NCI-H187 (cell line): Measurements from ENCODE around the gene USP17L25.
"Not testable (repeated sequence)": the region's sequence is repeated elsewhere in the genome, so short reads cannot be mapped to it uniquely, and the experiment has no call there.

Experiments used
- DNase-seq, 2 experiments: peaks; one replicate each; lab custom pipeline; 2025; lab: John Stamatoyannopoulos, UW

The USP17L25 gene, protein sequence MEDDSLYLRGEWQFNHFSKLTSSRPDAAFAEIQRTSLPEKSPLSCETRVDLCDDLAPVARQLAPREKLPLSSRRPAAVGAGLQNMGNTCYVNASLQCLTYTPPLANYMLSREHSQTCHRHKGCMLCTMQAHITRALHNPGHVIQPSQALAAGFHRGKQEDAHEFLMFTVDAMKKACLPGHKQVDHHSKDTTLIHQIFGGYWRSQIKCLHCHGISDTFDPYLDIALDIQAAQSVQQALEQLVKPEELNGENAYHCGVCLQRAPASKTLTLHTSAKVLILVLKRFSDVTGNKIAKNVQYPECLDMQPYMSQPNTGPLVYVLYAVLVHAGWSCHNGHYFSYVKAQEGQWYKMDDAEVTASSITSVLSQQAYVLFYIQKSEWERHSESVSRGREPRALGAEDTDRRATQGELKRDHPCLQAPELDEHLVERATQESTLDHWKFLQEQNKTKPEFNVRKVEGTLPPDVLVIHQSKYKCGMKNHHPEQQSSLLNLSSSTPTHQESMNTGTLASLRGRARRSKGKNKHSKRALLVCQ

DNA sequence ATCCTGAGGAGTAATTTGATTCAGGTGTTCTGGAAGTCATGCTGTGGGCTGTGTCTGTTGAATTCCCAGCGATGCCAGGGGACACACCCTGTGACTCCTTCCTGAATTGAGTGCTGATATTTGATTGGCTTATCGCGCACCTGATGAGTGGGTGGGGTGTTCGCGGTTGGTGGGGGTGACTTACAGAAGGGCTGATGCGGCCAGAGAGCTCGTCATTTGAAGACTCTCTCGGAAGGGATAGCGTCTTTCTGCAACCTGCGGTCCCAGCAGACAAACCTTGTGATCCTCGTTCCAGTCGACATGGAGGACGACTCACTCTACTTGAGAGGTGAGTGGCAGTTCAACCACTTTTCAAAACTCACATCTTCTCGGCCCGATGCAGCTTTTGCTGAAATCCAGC, at the start of gene USP17L25:
Gene USP17L25, plus strand, starts transcription at position 301 of the 400 bp plus-strand sequence. Its CDS starts 0 bp downstream, at position 301.
- not testable (repeated sequence) for DNase-seq

DNA sequence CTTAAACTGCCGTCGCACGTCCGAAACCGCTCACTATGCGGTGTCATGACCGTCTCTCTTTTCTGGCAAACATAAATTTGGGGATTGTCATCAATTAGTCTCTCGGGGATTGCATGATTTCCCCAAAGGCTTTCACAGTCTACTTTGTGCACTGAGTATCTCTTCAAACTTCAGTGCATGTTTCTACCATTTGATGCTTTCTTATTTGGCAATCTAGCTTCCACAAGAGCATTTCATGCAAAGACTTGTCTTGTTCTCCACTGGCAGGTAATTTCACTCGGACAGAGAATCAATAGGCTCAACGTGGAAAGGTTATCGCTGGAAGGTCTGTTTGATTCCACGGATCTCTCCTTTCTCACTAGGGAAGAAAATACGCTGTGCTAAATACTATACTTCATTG, 5.5 kb upstream of the USP17L25 start:
- DNase-seq: not testable (repeated sequence)

DNA sequence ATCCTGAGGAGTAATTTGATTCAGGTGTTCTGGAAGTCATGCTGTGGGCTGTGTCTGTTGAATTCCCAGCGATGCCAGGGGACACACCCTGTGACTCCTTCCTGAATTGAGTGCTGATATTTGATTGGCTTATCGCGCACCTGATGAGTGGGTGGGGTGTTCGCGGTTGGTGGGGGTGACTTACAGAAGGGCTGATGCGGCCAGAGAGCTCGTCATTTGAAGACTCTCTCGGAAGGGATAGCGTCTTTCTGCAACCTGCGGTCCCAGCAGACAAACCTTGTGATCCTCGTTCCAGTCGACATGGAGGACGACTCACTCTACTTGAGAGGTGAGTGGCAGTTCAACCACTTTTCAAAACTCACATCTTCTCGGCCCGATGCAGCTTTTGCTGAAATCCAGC, 4.8 kb upstream of the USP17L25 start, which contains the start of gene USP17L24:
Gene USP17L24, plus strand, starts transcription at position 301 of the 400 bp plus-strand sequence. Its CDS starts 0 bp downstream, at position 301.
- not testable (repeated sequence) for DNase-seq

DNA sequence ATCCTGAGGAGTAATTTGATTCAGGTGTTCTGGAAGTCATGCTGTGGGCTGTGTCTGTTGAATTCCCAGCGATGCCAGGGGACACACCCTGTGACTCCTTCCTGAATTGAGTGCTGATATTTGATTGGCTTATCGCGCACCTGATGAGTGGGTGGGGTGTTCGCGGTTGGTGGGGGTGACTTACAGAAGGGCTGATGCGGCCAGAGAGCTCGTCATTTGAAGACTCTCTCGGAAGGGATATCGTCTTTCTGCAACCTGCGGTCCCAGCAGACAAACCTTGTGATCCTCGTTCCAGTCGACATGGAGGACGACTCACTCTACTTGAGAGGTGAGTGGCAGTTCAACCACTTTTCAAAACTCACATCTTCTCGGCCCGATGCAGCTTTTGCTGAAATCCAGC, 4.6 kb downstream of the USP17L25 start, which contains the start of gene USP17L26:
Gene USP17L26, plus strand, starts transcription at position 301 of the 400 bp plus-strand sequence. Its CDS starts 0 bp downstream, at position 301.
- not testable (repeated sequence) for DNase-seq

DNA sequence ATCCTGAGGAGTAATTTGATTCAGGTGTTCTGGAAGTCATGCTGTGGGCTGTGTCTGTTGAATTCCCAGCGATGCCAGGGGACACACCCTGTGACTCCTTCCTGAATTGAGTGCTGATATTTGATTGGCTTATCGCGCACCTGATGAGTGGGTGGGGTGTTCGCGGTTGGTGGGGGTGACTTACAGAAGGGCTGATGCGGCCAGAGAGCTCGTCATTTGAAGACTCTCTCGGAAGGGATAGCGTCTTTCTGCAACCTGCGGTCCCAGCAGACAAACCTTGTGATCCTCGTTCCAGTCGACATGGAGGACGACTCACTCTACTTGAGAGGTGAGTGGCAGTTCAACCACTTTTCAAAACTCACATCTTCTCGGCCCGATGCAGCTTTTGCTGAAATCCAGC, 9.4 kb downstream of the USP17L25 start, which contains the start of gene USP17L5:
Gene USP17L5, plus strand, starts transcription at position 301 of the 400 bp plus-strand sequence. Its CDS starts 0 bp downstream, at position 301.
- DNase-seq: not testable (repeated sequence)

DNA sequence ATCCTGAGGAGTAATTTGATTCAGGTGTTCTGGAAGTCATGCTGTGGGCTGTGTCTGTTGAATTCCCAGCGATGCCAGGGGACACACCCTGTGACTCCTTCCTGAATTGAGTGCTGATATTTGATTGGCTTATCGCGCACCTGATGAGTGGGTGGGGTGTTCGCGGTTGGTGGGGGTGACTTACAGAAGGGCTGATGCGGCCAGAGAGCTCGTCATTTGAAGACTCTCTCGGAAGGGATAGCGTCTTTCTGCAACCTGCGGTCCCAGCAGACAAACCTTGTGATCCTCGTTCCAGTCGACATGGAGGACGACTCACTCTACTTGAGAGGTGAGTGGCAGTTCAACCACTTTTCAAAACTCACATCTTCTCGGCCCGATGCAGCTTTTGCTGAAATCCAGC, 14.1 kb downstream of the USP17L25 start, which contains the start of gene USP17L27:
Gene USP17L27, plus strand, starts transcription at position 301 of the 400 bp plus-strand sequence. Its CDS starts 0 bp downstream, at position 301.
- DNase-seq: not testable (repeated sequence)

DNA sequence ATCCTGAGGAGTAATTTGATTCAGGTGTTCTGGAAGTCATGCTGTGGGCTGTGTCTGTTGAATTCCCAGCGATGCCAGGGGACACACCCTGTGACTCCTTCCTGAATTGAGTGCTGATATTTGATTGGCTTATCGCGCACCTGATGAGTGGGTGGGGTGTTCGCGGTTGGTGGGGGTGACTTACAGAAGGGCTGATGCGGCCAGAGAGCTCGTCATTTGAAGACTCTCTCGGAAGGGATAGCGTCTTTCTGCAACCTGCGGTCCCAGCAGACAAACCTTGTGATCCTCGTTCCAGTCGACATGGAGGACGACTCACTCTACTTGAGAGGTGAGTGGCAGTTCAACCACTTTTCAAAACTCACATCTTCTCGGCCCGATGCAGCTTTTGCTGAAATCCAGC, 18.9 kb downstream of the USP17L25 start, which contains the start of gene USP17L28:
Gene USP17L28, plus strand, starts transcription at position 301 of the 400 bp plus-strand sequence. Its CDS starts 0 bp downstream, at position 301.
- not testable (repeated sequence) for DNase-seq

DNA sequence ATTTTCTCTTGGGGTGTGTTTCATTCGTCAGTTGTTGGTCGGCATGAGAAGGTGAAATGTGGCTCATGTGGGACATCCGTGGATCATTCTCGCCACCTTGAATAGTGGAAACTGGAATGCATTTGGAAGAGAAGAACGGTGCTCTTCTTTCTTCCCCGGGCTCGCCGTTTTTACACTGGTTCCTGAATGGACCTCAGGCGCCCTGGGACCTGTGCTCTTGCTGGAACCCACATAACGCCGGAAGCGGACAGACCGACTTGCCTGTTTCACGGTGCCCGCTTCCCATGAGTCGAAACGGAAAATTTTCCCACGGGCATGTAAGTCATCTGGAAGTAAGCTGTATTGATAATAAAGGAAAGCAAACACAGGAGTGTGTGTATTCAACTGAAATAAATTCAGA, 21.2 kb downstream of the USP17L25 start:
- not testable (repeated sequence) for DNase-seq

DNA sequence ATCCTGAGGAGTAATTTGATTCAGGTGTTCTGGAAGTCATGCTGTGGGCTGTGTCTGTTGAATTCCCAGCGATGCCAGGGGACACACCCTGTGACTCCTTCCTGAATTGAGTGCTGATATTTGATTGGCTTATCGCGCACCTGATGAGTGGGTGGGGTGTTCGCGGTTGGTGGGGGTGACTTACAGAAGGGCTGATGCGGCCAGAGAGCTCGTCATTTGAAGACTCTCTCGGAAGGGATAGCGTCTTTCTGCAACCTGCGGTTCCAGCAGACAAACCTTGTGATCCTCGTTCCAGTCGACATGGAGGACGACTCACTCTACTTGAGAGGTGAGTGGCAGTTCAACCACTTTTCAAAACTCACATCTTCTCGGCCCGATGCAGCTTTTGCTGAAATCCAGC, 23.6 kb downstream of the USP17L25 start, which contains the start of gene USP17L29:
Gene USP17L29, plus strand, starts transcription at position 301 of the 400 bp plus-strand sequence. Its CDS starts 0 bp downstream, at position 301.
- DNase-seq: not testable (repeated sequence)

DNA sequence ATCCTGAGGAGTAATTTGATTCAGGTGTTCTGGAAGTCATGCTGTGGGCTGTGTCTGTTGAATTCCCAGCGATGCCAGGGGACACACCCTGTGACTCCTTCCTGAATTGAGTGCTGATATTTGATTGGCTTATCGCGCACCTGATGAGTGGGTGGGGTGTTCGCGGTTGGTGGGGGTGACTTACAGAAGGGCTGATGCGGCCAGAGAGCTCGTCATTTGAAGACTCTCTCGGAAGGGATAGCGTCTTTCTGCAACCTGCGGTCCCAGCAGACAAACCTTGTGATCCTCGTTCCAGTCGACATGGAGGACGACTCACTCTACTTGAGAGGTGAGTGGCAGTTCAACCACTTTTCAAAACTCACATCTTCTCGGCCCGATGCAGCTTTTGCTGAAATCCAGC, 33.1 kb downstream of the USP17L25 start, which contains the start of gene USP17L30:
Gene USP17L30, plus strand, starts transcription at position 301 of the 400 bp plus-strand sequence. Its CDS starts 0 bp downstream, at position 301.
- not testable (repeated sequence) for DNase-seq

DNA sequence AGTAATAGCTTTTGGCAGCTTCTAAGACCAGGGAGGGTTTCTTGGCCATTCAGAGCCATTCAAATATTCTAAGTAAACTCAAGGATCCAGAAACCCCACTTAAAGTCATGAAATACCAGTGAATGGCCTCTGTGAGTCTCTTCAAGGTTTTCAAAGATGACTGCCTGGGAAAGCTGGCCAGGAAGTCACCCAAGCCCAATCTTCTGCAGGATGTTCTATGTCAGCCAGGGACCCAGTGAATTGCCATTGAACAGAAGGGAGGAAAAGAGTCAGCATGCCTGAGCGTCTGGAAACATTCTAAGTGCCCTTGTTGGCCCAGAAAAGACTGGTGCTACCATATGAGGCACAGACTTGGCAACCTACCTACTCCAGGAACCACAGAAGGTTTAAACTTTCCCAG, 50.2 kb downstream of the USP17L25 start:
- DNase-seq: not testable (repeated sequence)
